ENCODE measurements around the gene RETN.

GRCh38 chr19:7709932-7710460 lies 41.1 kb downstream of the RETN start:
- TF ChIP-seq CTCF (IDR thresholded peaks at IDR 0.05) (no peak), POLR2AphosphoS5 (IDR thresholded peaks at IDR 0.05; ENCODE audit: insufficient read depth in 1 of 2, low read depth in 1 of 2) (no peak), POLR2A (IDR thresholded peaks at IDR 0.05) (no peak)
